Dendritic cell treated with granulocyte-macrophage colony-stimulating factor and Interleukin-4, amounts not matched to agents 40 ng/mL and 50 ng/mL, for 4 days (primary cell): Measurements from ENCODE around the gene TANC1.

Experiments used
- H3K27ac Mint-ChIP-seq: one replicate; pipeline ENCODE4 v1.8.0; 2022; ENCODE audit warnings: mild to moderate bottlenecking, mixed read lengths
- H3K27me3 Mint-ChIP-seq: one replicate; pipeline ENCODE4 v1.8.0; 2022; ENCODE audit warnings: mild to moderate bottlenecking, mixed read lengths
- H3K36me3 Mint-ChIP-seq: one replicate; pipeline ENCODE4 v1.8.0; 2022; ENCODE audit warnings: low read depth, mixed read lengths
- H3K4me1 Mint-ChIP-seq: one replicate; pipeline ENCODE4 v1.8.0; 2022; ENCODE audit warnings: low read depth, mixed read lengths
- H3K4me3 Mint-ChIP-seq: one replicate; pipeline ENCODE4 v1.8.0; 2022; ENCODE audit warnings: mild to moderate bottlenecking, moderate library complexity, mixed read lengths
- H3K9me3 Mint-ChIP-seq: one replicate; pipeline ENCODE4 v1.8.0; 2022; ENCODE audit warnings: mixed read lengths
- intact Hi-C: fragments of 100-400 bp; cut with micrococcal nuclease; formaldehyde crosslinking; loops from one replicate; pipeline ENCODE4 v1.15.0; 2022

TANC1 gene

GRCh38 chr2:159200498-159200897 lies 232.1 kb downstream of the TANC1 start:
- Mint-ChIP-seq H3K9me3 (no peaks in the 10 kb centered on the region), H3K27ac (no peak overlapping the region), H3K4me1 (peaks cover 4% of the 10 kb centered on the region), H3K4me3 (no peak overlapping the region), H3K27me3 (no peaks in the 10 kb centered on the region), H3K36me3 (no peaks in the 10 kb centered on the region)
- intact Hi-C loops = no loop called here

- Mint-ChIP-seq H3K36me3 (no peaks in the 10 kb centered on the region), H3K27ac (no peak overlapping the region)
These were observed 233.1 kb downstream of the TANC1 start for GRCh38 chr2:159201360-159202063.

GRCh38 chr2:159202568-159203071 lies 234.2 kb downstream of the TANC1 start:
- Mint-ChIP-seq H3K9me3 (no peaks in the 10 kb centered on the region), H3K27me3 (no peaks in the 10 kb centered on the region), H3K36me3 (no peaks in the 10 kb centered on the region), H3K4me1 (peaks cover 4% of the 10 kb centered on the region), H3K4me3 (no peak overlapping the region), H3K27ac (no peak overlapping the region)
- intact Hi-C loops = no loop called here

More at GRCh38 chr2:159201360-159202063, 233.1 kb downstream of the TANC1 start:
- peaks cover 4% of the 10 kb centered on the region for H3K4me1 Mint-ChIP-seq
- no peaks in the 10 kb centered on the region for H3K9me3 Mint-ChIP-seq
- H3K4me3 Mint-ChIP-seq = no peak overlapping the region
- intact Hi-C loops = no loop called here
- no peaks in the 10 kb centered on the region for H3K27me3 Mint-ChIP-seq

- H3K4me1 Mint-ChIP-seq = peaks cover 4% of the 10 kb centered on the region
- no peak overlapping the region for H3K4me3 Mint-ChIP-seq
- H3K36me3 Mint-ChIP-seq = no peaks in the 10 kb centered on the region
- no peaks in the 10 kb centered on the region for H3K27me3 Mint-ChIP-seq
- intact Hi-C loops = no loop called here
- H3K27ac Mint-ChIP-seq = no peak overlapping the region
- no peaks in the 10 kb centered on the region for H3K9me3 Mint-ChIP-seq
These were observed 236.1 kb downstream of the TANC1 start for GRCh38 chr2:159204381-159205144.

GRCh38 chr2:159206736-159207380 lies 238.4 kb downstream of the TANC1 start:
- Mint-ChIP-seq H3K9me3 (no peaks in the 10 kb centered on the region), H3K4me1 (peaks cover 4% of the 10 kb centered on the region), H3K27me3 (no peaks in the 10 kb centered on the region), H3K4me3 (no peak overlapping the region), H3K27ac (no peak overlapping the region), H3K36me3 (no peaks in the 10 kb centered on the region)
- intact Hi-C loops = no loop called here

GRCh38 chr2:159208438-159208837 lies 240.0 kb downstream of the TANC1 start:
- no peaks in the 10 kb centered on the region for H3K27me3 Mint-ChIP-seq
- intact Hi-C loops = no loop called here
- no peaks in the 10 kb centered on the region for H3K9me3 Mint-ChIP-seq
- H3K36me3 Mint-ChIP-seq = no peaks in the 10 kb centered on the region
- H3K4me1 Mint-ChIP-seq = peaks cover 4% of the 10 kb centered on the region
- H3K4me3 Mint-ChIP-seq = no peak overlapping the region
- H3K27ac Mint-ChIP-seq = no peak overlapping the region

GRCh38 chr2:159209341-159210306 lies 241.2 kb downstream of the TANC1 start:
- Mint-ChIP-seq H3K36me3 (no peaks in the 10 kb centered on the region), H3K27ac (no peak overlapping the region), H3K9me3 (no peaks in the 10 kb centered on the region), H3K4me3 (no peak overlapping the region), H3K27me3 (no peaks in the 10 kb centered on the region), H3K4me1 (peaks cover 4% of the 10 kb centered on the region)
- intact Hi-C loops = no loop called here

- Mint-ChIP-seq H3K27ac (no peak overlapping the region), H3K9me3 (peaks cover 1% of the 10 kb centered on the region), H3K36me3 (no peaks in the 10 kb centered on the region), H3K27me3 (no peaks in the 10 kb centered on the region), H3K4me3 (no peak overlapping the region), H3K4me1 (no peaks in the 10 kb centered on the region)
- intact Hi-C loops = no loop called here
These were observed 243.3 kb downstream of the TANC1 start for GRCh38 chr2:159211447-159212396.

GRCh38 chr2:159213296-159213695 lies 244.9 kb downstream of the TANC1 start:
- Mint-ChIP-seq H3K4me3 (no peak overlapping the region), H3K9me3 (peaks cover 8% of the 10 kb centered on the region), H3K36me3 (no peaks in the 10 kb centered on the region), H3K27ac (no peak overlapping the region), H3K27me3 (no peaks in the 10 kb centered on the region), H3K4me1 (no peaks in the 10 kb centered on the region)
- intact Hi-C loops = no loop called here

- peaks cover 8% of the 10 kb centered on the region for H3K9me3 Mint-ChIP-seq
- intact Hi-C loops = no loop called here
- H3K27me3 Mint-ChIP-seq = no peaks in the 10 kb centered on the region
- H3K36me3 Mint-ChIP-seq = no peaks in the 10 kb centered on the region
- no peaks in the 10 kb centered on the region for H3K4me1 Mint-ChIP-seq
- H3K27ac Mint-ChIP-seq = no peak overlapping the region
- no peak overlapping the region for H3K4me3 Mint-ChIP-seq
These were observed 246.0 kb downstream of the TANC1 start for GRCh38 chr2:159214325-159214865.

GRCh38 chr2:159215116-159215515 lies 246.7 kb downstream of the TANC1 start:
- H3K36me3 Mint-ChIP-seq = no peaks in the 10 kb centered on the region
- H3K4me3 Mint-ChIP-seq = no peak overlapping the region
- no peak overlapping the region for H3K27ac Mint-ChIP-seq
- no peaks in the 10 kb centered on the region for H3K4me1 Mint-ChIP-seq
- H3K27me3 Mint-ChIP-seq = no peaks in the 10 kb centered on the region
- H3K9me3 Mint-ChIP-seq = peaks cover 8% of the 10 kb centered on the region
- intact Hi-C loops = no loop called here

- Mint-ChIP-seq H3K36me3 (no peaks in the 10 kb centered on the region), H3K27me3 (no peaks in the 10 kb centered on the region), H3K27ac (no peak overlapping the region), H3K4me1 (no peaks in the 10 kb centered on the region), H3K4me3 (no peak overlapping the region), H3K9me3 (peaks cover 8% of the 10 kb centered on the region)
- intact Hi-C loops = no loop called here
These were observed 249.2 kb downstream of the TANC1 start for GRCh38 chr2:159217676-159218075.
